Type B pancreatic cell (in vitro differentiated cells): ENCODE data around the gene SH2B2. TPM values are rescaled to one million over a fixed set of nuclear protein-coding genes. Genes with fewer than 3 reads are reported as not detected.

Experiments used
- DNase-seq: peaks from one replicate; pipeline ENCODE4 v3.0.0; 2021; ENCODE audit warnings: mixed read lengths; ENCODE audit not compliant: unreplicated experiment; ENCODE audit errors: extremely low spot score
- H3K27ac Mint-ChIP-seq: 2 replicates; pipeline ENCODE4 v1.8.0; 2021; ENCODE audit warnings: mild to moderate bottlenecking, mixed read lengths
- H3K27me3 Mint-ChIP-seq: 2 replicates; pipeline ENCODE4 v1.8.0; 2021; ENCODE audit warnings: mixed read lengths
- H3K36me3 Mint-ChIP-seq: 2 replicates; pipeline ENCODE4 v1.8.0; 2021; ENCODE audit warnings: mixed read lengths
- H3K4me1 Mint-ChIP-seq: one replicate; pipeline ENCODE4 v1.8.0; 2021; ENCODE audit warnings: mixed read lengths; ENCODE audit not compliant: unreplicated experiment
- H3K4me3 Mint-ChIP-seq: 2 replicates; pipeline ENCODE4 v1.8.0; 2021; ENCODE audit warnings: mild to moderate bottlenecking, mixed read lengths
- H3K9me3 Mint-ChIP-seq: 2 replicates; pipeline ENCODE4 v1.8.0; 2021; ENCODE audit warnings: mixed read lengths
- CTCF ChIP-seq: fragments of 200-600 bp; sonication (generic); conservative IDR thresholded peaks from 2 replicates; pipeline ENCODE4 v1.5.0; 2021; ENCODE audit warnings: antibody characterized with exemption, mild to moderate bottlenecking
- total RNA-seq: library from RNA; stranded (reverse); gene quantifications from 2 replicates; pipeline ENCODE4 v1.2.1, GENCODE V29; 2021; ENCODE audit warnings: low replicate concordance

SH2B2 gene
- total RNA-seq, 1 donor from 2014 or later = 9.5 TPM

- H3K36me3 Mint-ChIP-seq = no peaks in the 10 kb centered on the region
- no peaks in the 10 kb centered on the region for H3K9me3 Mint-ChIP-seq
- DNase-seq = no peak
- no peak overlapping the region for H3K4me3 Mint-ChIP-seq
- no peaks in the 10 kb centered on the region for H3K27me3 Mint-ChIP-seq
- H3K4me1 Mint-ChIP-seq = no peaks in the 10 kb centered on the region
- TF ChIP-seq CTCF = no peak
- H3K27ac Mint-ChIP-seq = no peak overlapping the region
Measured at GRCh38 chr7:102303669-102304422, 17.2 kb downstream of the SH2B2 start.

GRCh38 chr7:102304668-102305067, 18.0 kb downstream of the SH2B2 start:
- H3K27me3 Mint-ChIP-seq = no peaks in the 10 kb centered on the region
- no peak overlapping the region for H3K4me3 Mint-ChIP-seq
- H3K9me3 Mint-ChIP-seq = no peaks in the 10 kb centered on the region
- no peak for DNase-seq
- H3K27ac Mint-ChIP-seq = no peak overlapping the region
- H3K4me1 Mint-ChIP-seq = no peaks in the 10 kb centered on the region
- no peak for TF ChIP-seq CTCF
- H3K36me3 Mint-ChIP-seq = no peaks in the 10 kb centered on the region

- Mint-ChIP-seq H3K27ac (no peak overlapping the region), H3K9me3 (no peaks in the 10 kb centered on the region), H3K4me1 (no peaks in the 10 kb centered on the region), H3K4me3 (no peak overlapping the region), H3K27me3 (no peaks in the 10 kb centered on the region), H3K36me3 (no peaks in the 10 kb centered on the region)
- no peak for TF ChIP-seq CTCF
- no peak for DNase-seq
Measured at GRCh38 chr7:102305414-102306268, 19.0 kb downstream of the SH2B2 start.

- no peaks in the 10 kb centered on the region for H3K27me3 Mint-ChIP-seq
- H3K9me3 Mint-ChIP-seq = no peaks in the 10 kb centered on the region
- H3K4me1 Mint-ChIP-seq = no peaks in the 10 kb centered on the region
- no peaks in the 10 kb centered on the region for H3K36me3 Mint-ChIP-seq
- no peak overlapping the region for H3K27ac Mint-ChIP-seq
- no peak for DNase-seq
- no peak for TF ChIP-seq CTCF
- no peak overlapping the region for H3K4me3 Mint-ChIP-seq
Measured at GRCh38 chr7:102306916-102307677, 20.4 kb downstream of the SH2B2 start.

- H3K27ac Mint-ChIP-seq = no peak overlapping the region
Measured at GRCh38 chr7:102310414-102310815, 23.7 kb downstream of the SH2B2 start.

More at GRCh38 chr7:102310414-102310815, 23.7 kb downstream of the SH2B2 start:
- TF ChIP-seq CTCF = no peak
- Mint-ChIP-seq H3K36me3 (peaks cover 4% of the 10 kb centered on the region), H3K4me3 (no peak overlapping the region), H3K9me3 (no peaks in the 10 kb centered on the region), H3K27me3 (no peaks in the 10 kb centered on the region), H3K4me1 (no peaks in the 10 kb centered on the region)
- no peak for DNase-seq
